K562 (cell line): ENCODE data around the gene EEPD1. TPM values are rescaled to one million over a fixed set of nuclear protein-coding genes. Genes with fewer than 3 reads are reported as not detected.

Experiments
- ATAC-seq: fragments of 200-7000 bp; cut with Tn5 transposase; 3 replicates; pipeline ENCODE4 v1.9.1; 2020; ENCODE audit warnings: moderate library complexity
- BruUV-seq: library from RNA; stranded (reverse); fragments of 400-500 nt; replicated peaks from 2 replicates; lab custom pipeline; 2021; lab: Mats Ljungman, UMichigan
- CTCF ChIA-PET: fragments of 300-600 bp; formaldehyde crosslinking; extraction: SDS; loops from one replicate; lab custom pipeline; 2021; ENCODE audit warnings: low intra/inter-chr PET ratio; lab: Yijun Ruan, JAX
- POLR2A ChIA-PET: fragments of 300-600, 350-650 bp; sonication (Branson Sonifier 250); formaldehyde crosslinking; extraction: SDS; loops from one replicate; lab custom pipeline; 2021; ENCODE audit warnings: antibody characterized with exemption, inconsistent platforms; lab: Yijun Ruan, JAX
- DNase-seq, 4 experiments: peaks; one replicate each; pipeline versions ENCODE4 v3.0.0 to v3.0.0-alpha.2; 2011 to 2018; ENCODE audit warnings: low spot score in 3 of 4, mixed read lengths in 3 of 4; ENCODE audit errors: extremely low read depth in 1 of 4
- FAIRE-seq: peaks from 2 replicates; lab custom pipeline; 2011; peaks lifted over from hg19 to GRCh38; lab: Jason Lieb, UNC
- H2AFZ ChIP-seq: 2 replicates; pipeline ENCODE4 v1.6.0; 2011; ENCODE audit warnings: low read depth, low read length, control low read depth, inconsistent platforms
- H3K27ac ChIP-seq: fragments of 200-600 bp; 3 replicates; pipeline ENCODE4 v1.8.0; 2011; ENCODE audit warnings: low read depth, mild to moderate bottlenecking, control low read depth, inconsistent platforms, low read length, moderate library complexity, mixed read lengths; ENCODE audit errors: extremely low read depth
- H3K27me3 ChIP-seq, 2 experiments: fragments of 300-600 bp in 1 of 2; 2 replicates in 1 of 2; 3 replicates in 1 of 2; pipeline versions ENCODE4 v1.6.0 to v1.8.0; 2011; ENCODE audit warnings: inconsistent platforms in 2 of 2, low read length in 2 of 2, mild to moderate bottlenecking in 1 of 2, mixed read lengths in 1 of 2, moderate library complexity in 1 of 2; ENCODE audit not compliant: control insufficient read depth in 2 of 2, insufficient read depth in 2 of 2
- H3K36me3 ChIP-seq: fragments of 300-600 bp; 3 replicates; pipeline ENCODE4 v1.8.0; 2011; ENCODE audit warnings: mild to moderate bottlenecking, low read length, inconsistent platforms; ENCODE audit not compliant: control insufficient read depth, insufficient read depth
- H3K4me1 ChIP-seq, 2 experiments: fragments of 200-600 bp in 1 of 2; replicated peaks in 1 of 2; 2 replicates in 1 of 2; 3 replicates in 1 of 2; pipeline versions ENCODE4 v1.5.1 to v1.8.0; 2011; ENCODE audit warnings: inconsistent platforms in 2 of 2, low read length in 2 of 2, mild to moderate bottlenecking in 1 of 2, mixed read lengths in 1 of 2, moderate library complexity in 1 of 2; ENCODE audit not compliant: control insufficient read depth in 2 of 2, insufficient read depth in 2 of 2
- H3K4me2 ChIP-seq: 2 replicates; pipeline ENCODE4 v1.6.1; 2011; ENCODE audit warnings: low read length, control low read depth, inconsistent platforms, mixed read lengths; ENCODE audit not compliant: insufficient read depth
- H3K4me3 ChIP-seq: fragments of 200-600 bp; sonication (generic), shearing (Covaris generic); 2 replicates; pipeline ENCODE4 v1.5.1; 2016; ENCODE audit warnings: control low read depth, inconsistent platforms
- H3K79me2 ChIP-seq: fragments of 200-600 bp; 3 replicates; pipeline ENCODE4 v1.8.0; 2011; ENCODE audit warnings: low read length, inconsistent platforms; ENCODE audit not compliant: control insufficient read depth, insufficient read depth
- H3K9ac ChIP-seq, 2 experiments: 2 replicates each; pipeline versions ENCODE4 v1.6.0 to v1.6.1; 2011; ENCODE audit warnings: low read depth in 2 of 2, low read length in 2 of 2, control low read depth in 1 of 2, inconsistent platforms in 1 of 2, mild to moderate bottlenecking in 1 of 2, mixed read lengths in 1 of 2; ENCODE audit not compliant: insufficient read depth in 1 of 2
- H3K9me1 ChIP-seq: one replicate; pipeline ENCODE4 v1.6.0; 2011; ENCODE audit warnings: inconsistent platforms, mild to moderate bottlenecking, low read length, moderate library complexity; ENCODE audit not compliant: control insufficient read depth, insufficient read depth
- H3K9me3 ChIP-seq: replicated peaks from 2 replicates; pipeline ENCODE4 v1.5.1; 2011; ENCODE audit warnings: low read depth, low read length, inconsistent platforms; ENCODE audit not compliant: control insufficient read depth, insufficient read depth
- H4K20me1 ChIP-seq: replicated peaks from 2 replicates; pipeline ENCODE4 v1.6.1; 2011; ENCODE audit warnings: low read length, inconsistent platforms, mixed read lengths; ENCODE audit not compliant: control insufficient read depth, insufficient read depth
- MECOM ChIP-seq: fragments of 250-450 bp; sonication (Bioruptor Pico); IDR thresholded peaks from 2 replicates; pipeline ENCODE4 v1.8.0; 2022; ENCODE audit warnings: inconsistent platforms
- MLLT1 ChIP-seq, 2 experiments: fragments of 450-650 bp; IDR thresholded peaks; 2 replicates each; pipeline ENCODE4 v1.6.1; 2016
- RBM39 ChIP-seq: fragments of 200-400 bp; formaldehyde crosslinking; optimal IDR thresholded peaks from 2 replicates; pipeline ENCODE3; 2018; ENCODE audit warnings: low read depth, low read length
- SAFB2 ChIP-seq: fragments of 200-400 bp; formaldehyde crosslinking; IDR thresholded peaks from 2 replicates; pipeline ENCODE4 v1.6.1; 2018; ENCODE audit warnings: borderline replicate concordance, low read length, low read depth, moderate library complexity; ENCODE audit not compliant: severe bottlenecking
- SPI1 ChIP-seq: IDR thresholded peaks from 2 replicates; pipeline ENCODE4 v1.6.1; 2011; ENCODE audit warnings: low read depth, low read length, control low read depth, borderline replicate concordance
- ZBTB43 ChIP-seq: sonication (generic); formaldehyde crosslinking; IDR thresholded peaks from 2 replicates; pipeline ENCODE4 v1.8.0; 2023; ENCODE audit warnings: mild to moderate bottlenecking, missing genetic modification reagents
- WGBS: fragments of 100-300 bp; shearing (Covaris generic); methylation state at CpG from one replicate; pipeline ENCODE4 v1.1.6; 2016; ENCODE audit warnings: low coverage, mixed read lengths; ENCODE audit not compliant: insufficient coverage; ENCODE audit errors: missing lambda C conversion rate; 5-methylcytosine and 5-hydroxymethylcytosine counted together
- in situ Hi-C: fragments of 300-500 bp; cut with MboI; formaldehyde crosslinking; loops from 4 replicates; pipeline ENCODE4 v1.15.0; 2018; ENCODE audit warnings: inconsistent platforms, mixed read lengths
- intact Hi-C: fragments of 100-400 bp; cut with micrococcal nuclease; formaldehyde crosslinking; loops from 2 replicates; pipeline ENCODE4 v1.14.2; 2022
- polyA plus RNA-seq, 8 experiments: library from polyadenylated mRNA; depleted of rRNA in 4 of 8; stranded (reverse) in 5 of 8; unstranded in 3 of 8; fragments of >200 nt; fragmentation: Nextera tagmentation in 2 of 8; fragmentation: Illumina TruSeq in 1 of 8; extraction: Ambion mirVana in 2 of 8; extraction: Trizol in 1 of 8; gene quantifications; 2 replicates each; pipeline versions ENCODE4 v1.2.1 to v1.2.3, GENCODE V29; 2011 to 2014; ENCODE audit warnings: inconsistent platforms in 1 of 8, missing spikeins in 1 of 8
- total RNA-seq, 7 experiments: library from RNA; depleted of rRNA in 6 of 7; stranded (reverse); fragments of >200 nt in 6 of 7; fragmentation: Illumina TruSeq in 2 of 7; extraction: Trizol in 2 of 7; gene quantifications; 2 replicates each; pipeline versions ENCODE4 v1.2.1 to v1.2.3, GENCODE V29; 2011 to 2021; ENCODE audit warnings: low replicate concordance in 1 of 7

The EEPD1 gene
- total and polyA plus RNA-seq, 9 of the 15 experiments (the other 6 are each of a cell fraction or from before 2014, with no cell fraction given) = 0.01 to 1.5 (median 0.74) TPM; not detected in 1

GRCh38 chr7:36309716-36310115, 156.7 kb downstream of the EEPD1 start (continued):
- no peak for TF ChIP-seq ZBTB43
- TF ChIP-seq RBM39 = no peak
- no peak for TF ChIP-seq MLLT1 (IDR thresholded peaks at IDR 0.05)

GRCh38 chr7:36310897-36311296, 157.8 kb downstream of the EEPD1 start:
- CTCF ChIA-PET = interaction anchor here (0.6 kb wide), 1 partner anchor 20 kb away, joined by 3 read pairs; no protein-coding TSS in a partner anchor
- WGBS = 36% methylated on average over 8 of the region's 8 CpGs
- no peak overlapping the region for H3K9ac ChIP-seq

More at GRCh38 chr7:36310897-36311296, 157.8 kb downstream of the EEPD1 start:
- Histone ChIP-seq H3K36me3 (no peaks in the 10 kb centered on the region), H3K4me1 (peaks cover 0 to 8% of the 10 kb centered on the region in 2 experiments; a peak in 2 of 5 replicates), H3K4me3 (no peak overlapping the region), H3K27ac (no peak overlapping the region), H3K79me2 (no peaks in the 10 kb centered on the region), H3K27me3 (peaks cover 1 to 35% of the 10 kb centered on the region in 2 experiments; a peak in 3 of 5 replicates), H4K20me1 (no peaks in the 10 kb centered on the region), H3K9me3 (no peaks in the 10 kb centered on the region), H3K4me2 (no peak overlapping the region), H2AFZ (no peak overlapping the region), H3K9me1 (no peaks in the 10 kb centered on the region)
- intact Hi-C loops (loop anchor here (10.0 kb wide), 1 partner anchor 874 kb away; no protein-coding TSS in a partner anchor), in situ Hi-C loops (no loop called here)
- ATAC-seq (no peak), DNase-seq (no peak), FAIRE-seq (no peak)
- POLR2A ChIA-PET = no interaction called here
- no TSS peak for BruUV-seq
- TF ChIP-seq SPI1 (no peak), MECOM (CRISPR knock-in tag) (no peak), SAFB2 (no peak)
